PC-3 (cell line): ENCODE results near the gene ZMIZ1. TPM values are rescaled to one million over a fixed set of nuclear protein-coding genes. Genes with fewer than 3 reads are reported as not detected.

ENCODE experiments used
- ATAC-seq: fragments of 200-7000 bp; cut with Tn5 transposase; 2 replicates; pipeline ENCODE4 v1.9.1; 2020; ENCODE audit warnings: mild to moderate bottlenecking, moderate library complexity
- BruUV-seq: library from RNA; stranded (reverse); fragments of 400-500 nt; replicated peaks from 2 replicates; lab custom pipeline; 2021; lab: Mats Ljungman, UMichigan
- CTCF ChIA-PET: fragments of 300-600 bp; sonication (Branson Sonifier 250); formaldehyde crosslinking; loops from one replicate; lab custom pipeline; 2022; ENCODE audit warnings: antibody characterized with exemption; lab: Charles Lee
- POLR2A ChIA-PET: fragments of 300-600 bp; sonication (Branson Sonifier 250); formaldehyde crosslinking; loops from one replicate; lab custom pipeline; 2022; ENCODE audit warnings: antibody characterized with exemption; ENCODE audit not compliant: unreplicated experiment; lab: Charles Lee
- DNase-seq: peaks from one replicate; pipeline ENCODE4 v3.0.0-alpha.2; 2015
- H2AFZ ChIP-seq: fragments of 300-600 bp; sonication (generic); 2 replicates; pipeline ENCODE4 v1.6.0; 2016; ENCODE audit warnings: antibody characterized with exemption, low read length
- H3F3A ChIP-seq: fragments of 300-600 bp; sonication (generic); one replicate; pipeline ENCODE4 v1.6.0; 2017; ENCODE audit warnings: antibody characterized with exemption, low read length, control low read depth, mild to moderate bottlenecking; ENCODE audit not compliant: unreplicated experiment
- H3K27ac ChIP-seq: fragments of 300-600 bp; sonication (generic); 2 replicates; pipeline ENCODE4 v1.5.1; 2016; ENCODE audit warnings: mild to moderate bottlenecking, low read length
- H3K27me3 ChIP-seq: fragments of 300-600 bp; sonication (generic); 2 replicates; pipeline ENCODE4 v1.6.1; 2016; ENCODE audit warnings: low read length, mixed read lengths
- H3K36me3 ChIP-seq: fragments of 300-600 bp; sonication (generic); 2 replicates; pipeline ENCODE4 v1.6.1; 2016; ENCODE audit warnings: low read depth, mixed run types, low read length, mixed read lengths
- H3K4me1 ChIP-seq: fragments of 300-600 bp; sonication (generic); 2 replicates; pipeline ENCODE4 v1.5.1; 2016; ENCODE audit warnings: low read length; ENCODE audit not compliant: insufficient read depth
- H3K4me2 ChIP-seq: fragments of 300-600 bp; sonication (generic); 2 replicates; pipeline ENCODE4 v1.6.0; 2016; ENCODE audit warnings: low read length
- H3K4me3 ChIP-seq: fragments of 300-600 bp; sonication (generic); 2 replicates; pipeline ENCODE4 v1.5.1; 2016; ENCODE audit warnings: mild to moderate bottlenecking, low read length, mixed read lengths
- H3K79me2 ChIP-seq: fragments of 300-600 bp; sonication (generic); 2 replicates; pipeline ENCODE4 v1.6.1; 2017; ENCODE audit warnings: low read length, mixed read lengths
- H3K9ac ChIP-seq: fragments of 300-600 bp; sonication (generic); 2 replicates; pipeline ENCODE4 v1.6.0; 2016; ENCODE audit warnings: mild to moderate bottlenecking, low read length
- H3K9me2 ChIP-seq: fragments of 300-600 bp; sonication (generic); replicated peaks from 2 replicates; pipeline ENCODE4 v1.6.1; 2016; ENCODE audit warnings: mixed run types, low read length, mixed read lengths
- H3K9me3 ChIP-seq: fragments of 300-600 bp; sonication (generic); 2 replicates; pipeline ENCODE4 v1.6.1; 2016; ENCODE audit warnings: low read length, mixed read lengths
- H4K20me1 ChIP-seq: fragments of 300-600 bp; sonication (generic); 2 replicates; pipeline ENCODE4 v1.6.1; 2016; ENCODE audit warnings: low read length, mixed read lengths
- EZH2 ChIP-seq: fragments of 300-600 bp; sonication (generic); IDR thresholded peaks from one replicate; pipeline ENCODE4 v1.6.1; 2017; ENCODE audit warnings: antibody characterized with exemption, mild to moderate bottlenecking, low read length; ENCODE audit not compliant: unreplicated experiment
- EZH2phosphoT487 ChIP-seq: fragments of 300-600 bp; sonication (generic); IDR thresholded peaks from 2 replicates; pipeline ENCODE4 v1.6.1; 2018; ENCODE audit warnings: mild to moderate bottlenecking, antibody characterized with exemption, low read length, borderline replicate concordance
- intact Hi-C: fragments of 100-400 bp; cut with micrococcal nuclease; formaldehyde crosslinking; loops from 2 replicates; pipeline ENCODE4 v1.9.0; 2023
- total RNA-seq: library from RNA; depleted of rRNA; stranded (reverse); fragments of >200 nt; gene quantifications from 2 replicates; pipeline ENCODE4 v1.2.3, GENCODE V29; 2014
- TF ChIP-seq, protein P1 (sequence below): fragments of 300-600 bp; sonication (generic); conservative IDR thresholded peaks from 2 replicates; pipeline ENCODE4 v1.5.1; 2017; ENCODE audit warnings: antibody characterized with exemption, low read depth, mild to moderate bottlenecking, low read length

ZMIZ1 gene
- total RNA-seq, 1 experiment from 2014 or later: 55.4 TPM

DNA sequence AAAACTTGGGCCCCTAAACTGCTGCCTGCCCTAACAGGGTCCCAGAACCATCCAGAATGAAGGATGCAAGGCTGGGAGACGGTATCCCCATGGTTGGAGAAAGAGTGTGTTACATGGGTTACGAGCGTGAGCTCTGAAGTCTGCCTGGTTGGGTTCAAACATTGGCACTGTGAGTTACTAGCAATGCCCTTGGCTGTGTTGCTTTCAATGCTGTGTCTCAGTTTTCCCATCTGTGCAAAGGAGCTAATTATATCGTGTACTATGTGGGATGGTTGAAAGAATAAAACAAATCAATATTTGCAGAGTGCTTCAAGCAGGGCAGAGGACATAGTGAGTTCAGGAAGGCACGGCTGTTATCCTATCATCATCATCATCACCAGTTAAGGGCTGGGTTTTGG, 114.7 kb downstream of the ZMIZ1 start:
- peak; percentile 49 for DNase-seq
- Histone ChIP-seq H3K79me2 (peaks cover 11% of the 10 kb centered on the region), H3K9me2 (no peaks in the 10 kb centered on the region), H4K20me1 (no peaks in the 10 kb centered on the region), H3K4me1 (peaks cover 35% of the 10 kb centered on the region), H3K27ac (peak overlapping the region; percentile 67), H3K9me3 (no peaks in the 10 kb centered on the region), H3K27me3 (no peaks in the 10 kb centered on the region), H3K4me2 (peak overlapping the region; percentile 50), H3F3A (no peaks in the 10 kb centered on the region), H3K4me3 (no peak overlapping the region), H2AFZ (no peak overlapping the region), H3K9ac (peak overlapping the region; percentile 43), H3K36me3 (peaks cover 14% of the 10 kb centered on the region; the same call in 1 of the 2 replicates)
- BruUV-seq: no TSS peak
- TF ChIP-seq EZH2 (no peak), EZH2phosphoT487 (no peak)
- TF ChIP-seq, protein P1, sequence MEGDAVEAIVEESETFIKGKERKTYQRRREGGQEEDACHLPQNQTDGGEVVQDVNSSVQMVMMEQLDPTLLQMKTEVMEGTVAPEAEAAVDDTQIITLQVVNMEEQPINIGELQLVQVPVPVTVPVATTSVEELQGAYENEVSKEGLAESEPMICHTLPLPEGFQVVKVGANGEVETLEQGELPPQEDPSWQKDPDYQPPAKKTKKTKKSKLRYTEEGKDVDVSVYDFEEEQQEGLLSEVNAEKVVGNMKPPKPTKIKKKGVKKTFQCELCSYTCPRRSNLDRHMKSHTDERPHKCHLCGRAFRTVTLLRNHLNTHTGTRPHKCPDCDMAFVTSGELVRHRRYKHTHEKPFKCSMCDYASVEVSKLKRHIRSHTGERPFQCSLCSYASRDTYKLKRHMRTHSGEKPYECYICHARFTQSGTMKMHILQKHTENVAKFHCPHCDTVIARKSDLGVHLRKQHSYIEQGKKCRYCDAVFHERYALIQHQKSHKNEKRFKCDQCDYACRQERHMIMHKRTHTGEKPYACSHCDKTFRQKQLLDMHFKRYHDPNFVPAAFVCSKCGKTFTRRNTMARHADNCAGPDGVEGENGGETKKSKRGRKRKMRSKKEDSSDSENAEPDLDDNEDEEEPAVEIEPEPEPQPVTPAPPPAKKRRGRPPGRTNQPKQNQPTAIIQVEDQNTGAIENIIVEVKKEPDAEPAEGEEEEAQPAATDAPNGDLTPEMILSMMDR: no peak
- ChIA-PET POLR2A (interaction anchor here (0.6 to 1.1 kb wide), 3 partner anchors 10 to 33 kb away, joined by 3 to 6 read pairs (median 5); no protein-coding TSS in a partner anchor), CTCF (interaction anchor here (0.7 to 1.7 kb wide), 6 partner anchors 12 to 210 kb away, joined by 3 to 9 read pairs (median 3); no protein-coding TSS in a partner anchor)
- intact Hi-C loops: no loop called here
- ATAC-seq: peak; percentile 2

GRCh38 chr10:79184145-79184625, 115.4 kb downstream of the ZMIZ1 start:
- ChIA-PET CTCF (interaction anchor here (1.0 to 1.7 kb wide), 3 partner anchors 11 to 57 kb away, joined by 3 to 9 read pairs (median 5); no protein-coding TSS in a partner anchor), POLR2A (interaction anchor here (0.6 to 0.8 kb wide), 4 partner anchors 11 to 291 kb away, joined by 3 to 8 read pairs (median 6); no protein-coding TSS in a partner anchor)
- Histone ChIP-seq H3F3A (no peaks in the 10 kb centered on the region), H3K4me1 (peaks cover 35% of the 10 kb centered on the region), H3K4me2 (peak overlapping the region; percentile 50), H3K79me2 (peaks cover 11% of the 10 kb centered on the region), H3K27me3 (no peaks in the 10 kb centered on the region), H3K9me2 (no peaks in the 10 kb centered on the region), H3K36me3 (peaks cover 14% of the 10 kb centered on the region; the same call in 1 of the 2 replicates), H3K9me3 (no peaks in the 10 kb centered on the region), H3K27ac (peak overlapping the region; percentile 67), H4K20me1 (no peaks in the 10 kb centered on the region), H2AFZ (no peak overlapping the region), H3K4me3 (peak overlapping the region; percentile 2; the same call in 1 of the 2 replicates), H3K9ac (peak overlapping the region; percentile 43)
- peak; percentile 100 for DNase-seq
- ATAC-seq: peak; percentile 95
- no TSS peak for BruUV-seq
- intact Hi-C loops: loop anchor here (1.0 to 2.0 kb wide), 5 partner anchors 27 to 209 kb away; no protein-coding TSS in a partner anchor
- TF ChIP-seq, protein P1: no peak
- TF ChIP-seq EZH2: no peak
- TF ChIP-seq EZH2phosphoT487: no peak
